Measurements from ENCODE around the gene ABCA12. TPM values are rescaled to one million over a fixed set of nuclear protein-coding genes. Genes with fewer than 3 reads are reported as not detected.

The ABCA12 gene
- total and polyA plus RNA-seq, 4 donors = 0.10 to 0.22 (median 0.15) TPM

DNA sequence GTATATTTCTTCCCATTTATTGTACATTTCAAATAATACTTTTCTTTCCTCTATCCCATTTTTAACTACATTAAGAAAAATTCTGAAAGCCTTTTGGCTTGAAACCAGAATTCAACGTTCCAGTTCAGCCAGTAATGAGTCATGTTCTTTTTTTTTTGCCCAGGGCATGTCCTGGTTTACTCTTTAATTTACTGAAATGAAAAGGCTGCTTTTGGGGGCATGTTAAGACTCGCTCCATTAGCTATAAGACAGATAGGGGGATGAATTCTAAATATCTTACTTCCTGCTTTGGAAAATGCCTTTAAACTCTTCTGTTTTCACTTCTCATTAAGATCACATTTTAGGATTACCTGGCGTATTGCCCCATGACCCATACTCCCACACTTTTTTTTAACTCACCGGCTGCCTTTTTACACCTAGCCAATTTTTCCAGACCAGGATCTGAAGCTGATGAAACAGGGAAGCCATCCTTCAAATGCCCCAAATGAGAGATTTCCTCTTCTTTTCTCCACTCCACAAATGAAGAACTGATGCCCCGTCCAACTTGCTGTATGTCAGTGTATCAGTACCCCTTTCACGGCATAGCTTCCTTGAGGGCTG is 585 bp downstream of the ABCA12 start:
- Histone ChIP-seq H3K4me1 (ENCODE audit: control insufficient read depth, insufficient read depth, low read length) (no peaks in the 10 kb centered on the region), H3K27ac (ENCODE audit: low read depth, low read length) (no peak overlapping the region), H3K27me3 (ENCODE audit: control insufficient read depth, insufficient read depth, low read length) (no peaks in the 10 kb centered on the region), H3K9me3 (ENCODE audit: control insufficient read depth, insufficient read depth, low read length) (no peaks in the 10 kb centered on the region), H3K36me3 (ENCODE audit: control insufficient read depth, insufficient read depth, low read length) (no peaks in the 10 kb centered on the region), H3K4me3 (ENCODE audit: low read depth, low read length) (no peak overlapping the region)
- WGBS (ENCODE audit: insufficient coverage) = 87% methylated on average over 3 of the region's 6 CpGs
- DNase-seq (ENCODE audit: low read depth in 4 of 6, low spot score in 6 of 6) = no peak

DNA sequence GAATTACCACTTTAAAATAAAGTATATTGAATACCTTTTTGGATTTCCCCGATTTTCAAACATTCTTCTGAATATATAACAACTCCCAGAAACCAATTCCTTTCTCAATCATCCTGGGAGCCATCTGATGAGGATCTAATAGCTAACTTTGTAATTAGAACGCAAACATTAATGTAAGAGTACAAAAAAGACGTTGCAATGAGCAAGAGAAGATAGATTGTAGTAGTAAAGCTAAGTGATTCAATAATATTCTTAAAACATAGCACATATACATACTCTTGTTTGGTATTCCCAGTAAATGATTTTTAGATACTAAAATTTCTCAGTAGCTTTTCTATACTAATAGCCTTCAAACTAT is 1.1 kb downstream of the ABCA12 start:
- Histone ChIP-seq H3K4me3 (ENCODE audit: low read depth, low read length) (no peak overlapping the region), H3K9me3 (ENCODE audit: control insufficient read depth, insufficient read depth, low read length) (no peaks in the 10 kb centered on the region), H3K27me3 (ENCODE audit: control insufficient read depth, insufficient read depth, low read length) (no peaks in the 10 kb centered on the region), H3K4me1 (ENCODE audit: control insufficient read depth, insufficient read depth, low read length) (no peaks in the 10 kb centered on the region), H3K36me3 (ENCODE audit: control insufficient read depth, insufficient read depth, low read length) (no peaks in the 10 kb centered on the region), H3K27ac (ENCODE audit: low read depth, low read length) (no peak overlapping the region)
- no CpG with 5 or more reads among the region's 3 CpGs for WGBS (ENCODE audit: insufficient coverage)
- peak in 1 of 6 donors; percentile 41 for DNase-seq (ENCODE audit: low read depth in 4 of 6, low spot score in 6 of 6)

DNA sequence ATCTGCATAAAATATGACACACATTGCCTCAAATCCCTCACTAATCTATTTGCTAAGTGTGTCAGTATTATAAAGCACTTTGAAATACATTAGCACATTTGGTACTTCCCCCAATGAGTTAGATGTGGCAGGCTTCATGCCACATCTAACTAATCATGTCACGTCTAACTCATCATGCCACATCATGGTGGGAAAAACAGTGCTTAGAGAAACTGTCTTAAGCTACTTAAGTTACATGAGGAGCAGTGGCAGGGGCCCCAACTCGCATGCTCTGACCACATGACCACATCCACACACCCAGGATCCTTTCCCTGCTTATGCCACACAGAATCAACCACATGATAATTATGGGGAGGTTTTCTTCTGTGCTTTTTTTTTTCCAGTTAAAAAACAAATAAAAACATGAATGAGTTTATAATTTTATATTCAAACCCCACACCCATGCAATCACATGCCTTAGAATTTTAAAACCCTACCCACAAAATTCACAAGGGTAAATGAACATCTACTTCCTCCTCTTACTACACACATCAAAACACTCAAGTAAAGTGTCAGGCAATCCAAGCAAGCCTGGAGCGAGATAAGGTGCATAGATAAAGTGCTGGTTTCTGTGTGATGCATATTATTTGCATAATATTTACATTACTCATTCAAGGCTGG is 1.6 kb downstream of the ABCA12 start:
- Histone ChIP-seq H3K4me3 (ENCODE audit: low read depth, low read length) (no peak overlapping the region), H3K27ac (ENCODE audit: low read depth, low read length) (no peak overlapping the region), H3K27me3 (ENCODE audit: control insufficient read depth, insufficient read depth, low read length) (no peaks in the 10 kb centered on the region), H3K4me1 (ENCODE audit: control insufficient read depth, insufficient read depth, low read length) (no peaks in the 10 kb centered on the region), H3K9me3 (ENCODE audit: control insufficient read depth, insufficient read depth, low read length) (no peaks in the 10 kb centered on the region), H3K36me3 (ENCODE audit: control insufficient read depth, insufficient read depth, low read length) (no peaks in the 10 kb centered on the region)
- 80% methylated on average over 1 of the region's 3 CpGs for WGBS (ENCODE audit: insufficient coverage)
- peak in 2 of 6 donors; percentile 3 to 6 for DNase-seq (ENCODE audit: low read depth in 4 of 6, low spot score in 6 of 6)

DNA sequence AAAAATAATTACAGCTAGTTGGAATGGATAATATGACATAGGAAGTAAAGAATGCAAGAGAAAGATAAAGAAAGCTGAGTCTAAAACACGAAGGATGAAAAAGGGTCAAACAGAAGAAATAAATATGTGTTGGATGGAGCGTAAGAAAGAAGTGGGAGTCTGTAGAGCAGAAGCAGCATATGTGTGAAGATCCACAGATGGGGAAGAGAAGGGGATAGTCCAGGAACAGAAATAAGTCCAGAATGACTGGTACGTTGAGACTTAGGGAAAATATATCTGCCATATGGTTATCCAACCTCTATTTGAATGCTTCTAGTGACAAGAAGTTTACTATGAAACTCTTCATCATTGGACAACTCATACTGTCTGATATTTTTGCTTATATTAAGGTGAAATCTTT is 18.0 kb downstream of the ABCA12 start:
- no peaks in the 10 kb centered on the region for H3K4me1 ChIP-seq (ENCODE audit: control insufficient read depth, insufficient read depth, low read length)
- peak in 1 of 6 donors; percentile 38 for DNase-seq (ENCODE audit: low read depth in 4 of 6, low spot score in 6 of 6)
- H3K27ac ChIP-seq (ENCODE audit: low read depth, low read length) = no peak overlapping the region
- no peak overlapping the region for H3K4me3 ChIP-seq (ENCODE audit: low read depth, low read length)
- peaks cover 2% of the 10 kb centered on the region for H3K9me3 ChIP-seq (ENCODE audit: control insufficient read depth, insufficient read depth, low read length)
- no peaks in the 10 kb centered on the region for H3K36me3 ChIP-seq (ENCODE audit: control insufficient read depth, insufficient read depth, low read length)
- 81% methylated on average over 2 of the region's 3 CpGs for WGBS (ENCODE audit: insufficient coverage)
- H3K27me3 ChIP-seq (ENCODE audit: control insufficient read depth, insufficient read depth, low read length) = no peaks in the 10 kb centered on the region

DNA sequence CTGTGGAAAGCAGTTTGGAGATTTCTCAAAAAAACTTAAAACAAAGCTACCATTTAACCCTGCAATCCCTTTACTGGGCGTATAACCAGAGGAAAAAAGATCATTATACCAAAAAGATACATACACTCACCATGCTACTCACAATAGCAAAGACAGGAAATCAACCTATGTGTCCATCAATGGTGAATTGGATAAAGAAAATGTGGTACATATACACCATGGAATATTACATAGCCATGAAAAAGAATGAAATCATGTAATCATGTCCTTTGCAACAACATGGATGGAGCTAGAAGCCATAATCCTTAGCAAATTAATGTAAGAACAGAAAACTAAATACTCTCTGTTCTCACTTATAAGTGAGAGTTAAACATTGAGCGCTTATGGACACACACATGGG is 18.6 kb downstream of the ABCA12 start:
- H3K9me3 ChIP-seq (ENCODE audit: control insufficient read depth, insufficient read depth, low read length) = peaks cover 2% of the 10 kb centered on the region
- DNase-seq (ENCODE audit: low read depth in 4 of 6, low spot score in 6 of 6) = no peak
- no peaks in the 10 kb centered on the region for H3K27me3 ChIP-seq (ENCODE audit: control insufficient read depth, insufficient read depth, low read length)
- no peaks in the 10 kb centered on the region for H3K4me1 ChIP-seq (ENCODE audit: control insufficient read depth, insufficient read depth, low read length)
- H3K4me3 ChIP-seq (ENCODE audit: low read depth, low read length) = no peak overlapping the region
- no peaks in the 10 kb centered on the region for H3K36me3 ChIP-seq (ENCODE audit: control insufficient read depth, insufficient read depth, low read length)
- H3K27ac ChIP-seq (ENCODE audit: low read depth, low read length) = no peak overlapping the region
- no CpG with 5 or more reads among the region's 2 CpGs for WGBS (ENCODE audit: insufficient coverage)

DNA sequence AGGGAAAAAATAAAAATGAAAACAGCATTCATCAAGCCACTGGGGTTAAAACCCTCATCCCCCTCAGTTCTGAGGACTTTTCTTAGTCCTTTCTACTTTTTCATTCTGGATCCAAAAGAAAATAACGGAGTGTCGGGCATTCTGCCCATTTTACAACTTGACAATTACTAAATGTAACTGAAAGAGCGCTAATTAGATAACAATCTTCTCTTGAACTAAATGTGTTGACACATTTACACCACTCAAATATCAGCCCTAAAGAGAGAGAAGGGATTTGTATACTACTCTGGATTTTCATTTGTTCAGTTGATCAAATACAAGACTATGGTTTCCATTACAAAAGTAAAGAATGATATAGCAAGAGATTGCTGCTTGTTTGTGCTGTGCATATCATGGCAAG is 27.5 kb downstream of the ABCA12 start:
- Histone ChIP-seq H3K36me3 (ENCODE audit: control insufficient read depth, insufficient read depth, low read length) (no peaks in the 10 kb centered on the region), H3K27ac (ENCODE audit: low read depth, low read length) (no peak overlapping the region), H3K27me3 (ENCODE audit: control insufficient read depth, insufficient read depth, low read length) (no peaks in the 10 kb centered on the region), H3K4me3 (ENCODE audit: low read depth, low read length) (no peak overlapping the region), H3K9me3 (ENCODE audit: control insufficient read depth, insufficient read depth, low read length) (no peaks in the 10 kb centered on the region), H3K4me1 (ENCODE audit: control insufficient read depth, insufficient read depth, low read length) (no peaks in the 10 kb centered on the region)
- peak in 1 of 6 donors; percentile 31 for DNase-seq (ENCODE audit: low read depth in 4 of 6, low spot score in 6 of 6)
- 80% methylated on average over 1 of the region's 3 CpGs for WGBS (ENCODE audit: insufficient coverage)

DNA sequence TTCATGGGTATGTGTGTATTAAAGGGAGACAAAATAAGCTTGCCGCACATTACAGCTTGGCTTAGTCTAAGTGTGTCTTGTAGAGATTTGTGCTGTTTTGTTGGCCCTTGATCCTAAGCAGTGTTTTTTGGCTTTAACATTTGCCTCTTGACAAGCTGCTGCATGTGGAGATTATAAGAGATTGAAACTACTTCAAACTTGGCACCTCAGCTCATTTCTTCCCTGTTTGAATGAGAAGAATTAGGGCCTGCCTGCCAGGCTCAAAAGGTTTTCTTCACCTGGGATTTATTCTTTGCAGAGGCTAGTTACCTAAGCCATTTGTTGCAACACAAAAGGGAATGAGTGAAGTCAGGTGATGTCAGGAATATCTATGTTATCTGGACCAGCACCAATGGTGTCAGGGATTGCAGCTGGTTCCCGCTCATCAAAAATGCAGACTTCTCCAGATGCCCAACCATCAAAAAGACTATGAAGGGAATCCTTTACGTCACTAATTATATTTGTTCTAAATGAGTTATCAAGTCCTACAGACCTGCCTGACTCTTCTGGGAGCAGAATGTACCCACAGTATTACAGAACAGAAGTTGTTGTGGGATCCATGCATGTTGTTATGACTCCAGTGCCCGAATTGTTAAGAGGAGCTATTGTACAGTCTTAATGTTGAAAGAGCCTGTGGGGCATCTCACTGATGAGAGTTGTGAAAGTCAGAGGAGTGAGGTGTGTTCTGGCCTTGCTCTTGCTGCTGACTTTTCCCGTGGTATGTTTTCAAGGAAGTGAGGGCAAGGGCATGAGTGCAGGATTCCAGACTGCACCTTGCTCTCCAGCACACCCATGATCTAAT is 31.0 kb downstream of the ABCA12 start:
- WGBS (ENCODE audit: insufficient coverage) = 90% methylated on average over 3 of the region's 5 CpGs

DNA sequence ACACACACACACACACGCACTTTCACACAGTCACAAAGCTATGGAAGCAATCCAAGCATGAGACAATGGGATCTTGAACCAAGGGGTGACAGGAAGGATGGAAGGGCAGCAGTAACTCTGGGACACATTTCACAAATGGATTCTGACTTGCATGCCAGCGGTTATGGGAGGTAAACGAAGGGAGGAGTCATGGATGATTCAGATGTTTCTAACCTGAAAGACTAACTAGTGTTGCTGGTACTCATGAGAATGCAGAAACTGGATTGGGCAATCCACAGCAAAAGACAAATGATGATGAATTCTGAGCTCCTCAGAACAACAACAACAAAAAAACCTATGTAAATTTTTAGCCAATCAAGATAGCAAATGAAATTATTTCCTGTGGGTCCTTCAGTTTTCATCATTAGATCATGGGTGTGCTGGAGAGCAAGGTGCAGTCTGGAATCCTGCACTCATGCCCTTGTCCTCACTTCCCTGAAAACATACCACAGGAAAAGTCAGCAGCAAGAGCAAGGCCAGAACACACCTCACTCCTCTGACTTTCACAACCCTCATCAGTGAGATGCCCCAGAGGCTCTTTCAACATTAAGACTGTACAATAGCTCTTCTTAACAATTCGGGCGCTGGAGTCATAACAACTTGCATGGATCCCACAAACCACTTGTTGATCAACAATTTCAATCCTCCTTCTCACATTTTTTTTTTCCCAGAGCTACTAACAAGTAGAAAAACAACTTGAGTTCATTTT is 32.6 kb downstream of the ABCA12 start:
- DNase-seq (ENCODE audit: low read depth in 4 of 6, low spot score in 6 of 6) = no peak
- Histone ChIP-seq H3K27ac (ENCODE audit: low read depth, low read length) (no peak overlapping the region), H3K4me1 (ENCODE audit: control insufficient read depth, insufficient read depth, low read length) (no peaks in the 10 kb centered on the region), H3K27me3 (ENCODE audit: control insufficient read depth, insufficient read depth, low read length) (no peaks in the 10 kb centered on the region), H3K9me3 (ENCODE audit: control insufficient read depth, insufficient read depth, low read length) (no peaks in the 10 kb centered on the region), H3K4me3 (ENCODE audit: low read depth, low read length) (no peak overlapping the region), H3K36me3 (ENCODE audit: control insufficient read depth, insufficient read depth, low read length) (no peaks in the 10 kb centered on the region)
- 97% methylated on average over 4 of the region's 5 CpGs for WGBS (ENCODE audit: insufficient coverage)

More for the DNA sequence above, 31.0 kb downstream of the ABCA12 start:
- H3K27me3 ChIP-seq (ENCODE audit: control insufficient read depth, insufficient read depth, low read length) = no peaks in the 10 kb centered on the region
- no peak overlapping the region for H3K27ac ChIP-seq (ENCODE audit: low read depth, low read length)
- no peaks in the 10 kb centered on the region for H3K4me1 ChIP-seq (ENCODE audit: control insufficient read depth, insufficient read depth, low read length)
- no peak overlapping the region for H3K4me3 ChIP-seq (ENCODE audit: low read depth, low read length)
- H3K36me3 ChIP-seq (ENCODE audit: control insufficient read depth, insufficient read depth, low read length) = no peaks in the 10 kb centered on the region
- H3K9me3 ChIP-seq (ENCODE audit: control insufficient read depth, insufficient read depth, low read length) = no peaks in the 10 kb centered on the region
- peak in 1 of 6 donors; percentile 7 for DNase-seq (ENCODE audit: low read depth in 4 of 6, low spot score in 6 of 6)

DNA sequence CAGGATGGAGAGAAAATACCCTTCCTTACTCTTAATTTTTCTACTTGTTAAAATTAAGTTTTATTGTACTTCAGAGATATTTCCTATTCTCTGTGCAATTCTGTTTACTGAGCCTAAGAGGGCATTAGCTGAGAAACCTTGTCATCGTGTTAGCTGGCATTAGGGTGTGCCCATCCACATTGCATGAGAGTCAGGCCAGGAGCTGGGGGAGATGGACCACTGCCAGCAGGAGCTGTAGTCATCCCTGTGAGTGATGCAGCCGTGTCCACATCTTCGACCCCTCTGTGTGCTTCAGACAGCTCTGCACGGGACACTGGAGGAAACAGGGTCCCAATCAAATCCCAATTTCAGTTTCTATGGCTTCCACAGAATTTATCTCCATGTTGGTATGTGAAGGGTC is 34.2 kb downstream of the ABCA12 start:
- no peak for DNase-seq (ENCODE audit: low read depth in 4 of 6, low spot score in 6 of 6)
- no peak overlapping the region for H3K27ac ChIP-seq (ENCODE audit: low read depth, low read length)
- no peaks in the 10 kb centered on the region for H3K27me3 ChIP-seq (ENCODE audit: control insufficient read depth, insufficient read depth, low read length)
- no peaks in the 10 kb centered on the region for H3K36me3 ChIP-seq (ENCODE audit: control insufficient read depth, insufficient read depth, low read length)
- no peak overlapping the region for H3K4me3 ChIP-seq (ENCODE audit: low read depth, low read length)
- H3K9me3 ChIP-seq (ENCODE audit: control insufficient read depth, insufficient read depth, low read length) = no peaks in the 10 kb centered on the region
- no peaks in the 10 kb centered on the region for H3K4me1 ChIP-seq (ENCODE audit: control insufficient read depth, insufficient read depth, low read length)
- WGBS (ENCODE audit: insufficient coverage) = 79% methylated on average over 2 of the region's 4 CpGs

Measured in spinal cord (tissue), 10 donors.